WTC11 (cell line): ENCODE measurements around the gene MYCBPAP. TPM values are rescaled to one million over a fixed set of nuclear protein-coding genes. Genes with fewer than 3 reads are reported as not detected.

Experiments used
- ATAC-seq: fragments of 200-7000 bp; cut with Tn5 transposase; 2 replicates; pipeline ENCODE4 v1.10.0; 2021; ENCODE audit warnings: mild to moderate bottlenecking, moderate library complexity
- CTCF ChIA-PET: fragments of 300-600 bp; sonication (Branson Sonifier 250); formaldehyde crosslinking; loops from one replicate; lab custom pipeline; 2021; ENCODE audit warnings: antibody characterized with exemption; lab: Charles Lee
- POLR2A ChIA-PET: fragments of 350-600 bp; sonication (Branson Sonifier 250); formaldehyde crosslinking; loops from one replicate; lab custom pipeline; 2021; ENCODE audit warnings: antibody characterized with exemption; lab: Charles Lee
- DNase-seq: peaks from one replicate; pipeline ENCODE4 v3.0.0; 2021; ENCODE audit warnings: low spot score
- H3K27ac Mint-ChIP-seq: 2 replicates; pipeline ENCODE4 v1.8.0; 2021; ENCODE audit warnings: mixed read lengths
- H3K27me3 Mint-ChIP-seq: 2 replicates; pipeline ENCODE4 v1.8.0; 2021; ENCODE audit warnings: low read depth, mild to moderate bottlenecking, moderate library complexity, mixed read lengths
- H3K36me3 Mint-ChIP-seq: 2 replicates; pipeline ENCODE4 v1.8.0; 2021; ENCODE audit warnings: mixed read lengths
- H3K4me1 Mint-ChIP-seq: 2 replicates; pipeline ENCODE4 v1.8.0; 2022; ENCODE audit warnings: mixed read lengths
- H3K4me3 Mint-ChIP-seq: 2 replicates; pipeline ENCODE4 v1.8.0; 2021; ENCODE audit warnings: mild to moderate bottlenecking, moderate library complexity, mixed read lengths
- H3K9me3 Mint-ChIP-seq: 2 replicates; pipeline ENCODE4 v1.8.0; 2021; ENCODE audit warnings: mixed read lengths
- CREM ChIP-seq: sonication (generic); formaldehyde crosslinking; IDR thresholded peaks from 2 replicates; pipeline ENCODE4 v1.8.1; 2022; ENCODE audit warnings: mild to moderate bottlenecking, missing genetic modification reagents, moderate library complexity
- EMX1 ChIP-seq: fragments of 250-450 bp; sonication (Bioruptor Pico); IDR thresholded peaks from 2 replicates; pipeline ENCODE4 v1.8.0; 2021; ENCODE audit warnings: mild to moderate bottlenecking
- ESRRA ChIP-seq: sonication (generic); formaldehyde crosslinking; IDR thresholded peaks from 2 replicates; pipeline ENCODE4 v1.8.1; 2022; ENCODE audit warnings: mild to moderate bottlenecking, missing genetic modification reagents, borderline replicate concordance
- FOXP1 ChIP-seq: sonication (generic); formaldehyde crosslinking; IDR thresholded peaks from 2 replicates; pipeline ENCODE4 v1.8.0; 2022; ENCODE audit warnings: missing genetic modification reagents, mild to moderate bottlenecking, moderate library complexity, borderline replicate concordance
- HMGA2 ChIP-seq: fragments of 250-450 bp; sonication (Bioruptor Pico); IDR thresholded peaks from 2 replicates; pipeline ENCODE4 v1.4.0; 2021; ENCODE audit warnings: mild to moderate bottlenecking, moderate library complexity
- PRRX2 ChIP-seq: fragments of 250-450 bp; sonication (Bioruptor Pico); IDR thresholded peaks from 2 replicates; pipeline ENCODE4 v1.8.0; 2021; ENCODE audit warnings: mild to moderate bottlenecking
- SMAD4 ChIP-seq: sonication (generic); formaldehyde crosslinking; IDR thresholded peaks from 2 replicates; pipeline ENCODE4 v1.8.0; 2022; ENCODE audit warnings: mild to moderate bottlenecking, missing genetic modification reagents
- SOX15 ChIP-seq: fragments of 250-450 bp; sonication (Bioruptor Pico); IDR thresholded peaks from 2 replicates; pipeline ENCODE4 v1.9.0; 2021; ENCODE audit warnings: mild to moderate bottlenecking
- TEAD1 ChIP-seq: sonication (generic); formaldehyde crosslinking; IDR thresholded peaks from 2 replicates; pipeline ENCODE4 v1.8.0; 2022; ENCODE audit warnings: mild to moderate bottlenecking, missing genetic modification reagents
- ZNF317 ChIP-seq: sonication (generic); formaldehyde crosslinking; IDR thresholded peaks from 2 replicates; pipeline ENCODE4 v1.8.1; 2023; ENCODE audit warnings: low read depth, mild to moderate bottlenecking, moderate library complexity, missing genetic modification reagents, borderline replicate concordance
- ZNF396 ChIP-seq: fragments of 250-450 bp; sonication (Bioruptor Pico); IDR thresholded peaks from 2 replicates; pipeline ENCODE4 v1.8.0; 2021; ENCODE audit warnings: mild to moderate bottlenecking, moderate library complexity, borderline replicate concordance
- ZNF423 ChIP-seq: fragments of 250-450 bp; sonication (Bioruptor Pico); IDR thresholded peaks from 2 replicates; pipeline ENCODE4 v2.1.2; 2022; ENCODE audit warnings: mild to moderate bottlenecking, moderate library complexity
- ZNF671 ChIP-seq: fragments of 250-450 bp; sonication (Bioruptor Pico); IDR thresholded peaks from 2 replicates; pipeline ENCODE4 v1.8.0; 2021; ENCODE audit warnings: mild to moderate bottlenecking
- total RNA-seq: library from RNA; stranded (reverse); gene quantifications from 3 replicates; pipeline ENCODE4 v1.2.3, GENCODE V29; 2021
- TF ChIP-seq, protein P1 (sequence below): sonication (generic); formaldehyde crosslinking; IDR thresholded peaks from 2 replicates; pipeline ENCODE4 v1.8.0; 2023; ENCODE audit warnings: missing genetic modification reagents
- TF ChIP-seq, protein P2 (sequence below): sonication (generic); formaldehyde crosslinking; IDR thresholded peaks from 2 replicates; pipeline ENCODE4 v1.8.0; 2022; ENCODE audit warnings: mild to moderate bottlenecking, missing genetic modification reagents
- TF ChIP-seq, protein P3 (sequence below): fragments of 250-450 bp; sonication (Bioruptor Pico); IDR thresholded peaks from 2 replicates; pipeline ENCODE4 v1.9.0; 2021; ENCODE audit warnings: mild to moderate bottlenecking, borderline replicate concordance
- TF ChIP-seq, protein P4 (sequence below): sonication (generic); formaldehyde crosslinking; IDR thresholded peaks from 2 replicates; pipeline ENCODE4 v1.8.1; 2023; ENCODE audit warnings: mild to moderate bottlenecking, moderate library complexity, missing genetic modification reagents
- TF ChIP-seq, protein P5 (sequence below): fragments of 250-450 bp; sonication (Bioruptor Pico); IDR thresholded peaks from 2 replicates; pipeline ENCODE4 v2.1.2; 2022; ENCODE audit warnings: mild to moderate bottlenecking, moderate library complexity

The MYCBPAP gene
- total RNA-seq, 1 experiment from 2014 or later: 5.7 TPM

DNA sequence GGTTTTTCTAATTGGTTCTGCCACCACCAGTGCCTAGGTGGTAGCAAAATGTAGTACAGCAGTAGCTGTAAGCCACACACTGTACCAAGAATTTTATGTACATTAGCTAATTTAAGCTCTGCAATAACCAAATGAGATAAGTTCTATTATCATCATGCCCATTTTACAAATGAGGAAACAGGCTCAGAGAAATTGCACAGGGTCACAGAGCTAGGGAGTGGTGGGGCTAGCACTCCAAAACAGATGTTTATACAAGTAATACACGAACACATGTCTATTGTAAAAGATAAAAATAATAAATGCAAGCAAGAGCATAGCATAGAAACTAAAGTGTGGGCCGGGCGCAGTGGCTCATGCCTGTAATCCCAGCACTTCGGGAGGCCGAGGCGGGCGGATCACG, 16.0 kb upstream of the MYCBPAP start:
- no peak overlapping the region for H3K27ac Mint-ChIP-seq
- no peaks in the 10 kb centered on the region for H3K27me3 Mint-ChIP-seq
- no peaks in the 10 kb centered on the region for H3K36me3 Mint-ChIP-seq
- DNase-seq: no peak
- H3K4me1 Mint-ChIP-seq: no peaks in the 10 kb centered on the region
- POLR2A ChIA-PET: no interaction called here
- ATAC-seq: no peak
- CTCF ChIA-PET: interaction anchor here (0.6 to 1.8 kb wide), 3 partner anchors 8 to 12 kb away, joined by 3 to 6 read pairs (median 4); no protein-coding TSS in a partner anchor
- no peak overlapping the region for H3K4me3 Mint-ChIP-seq
- H3K9me3 Mint-ChIP-seq: no peaks in the 10 kb centered on the region
- TF ChIP-seq ZNF671 (CRISPR knock-in tag) (no peak), ZNF396 (no peak), FOXP1 (no peak), HMGA2 (CRISPR knock-in tag) (no peak), ESRRA (no peak), ZNF423 (CRISPR knock-in tag) (no peak), PRRX2 (CRISPR knock-in tag) (no peak), EMX1 (CRISPR knock-in tag) (no peak), SOX15 (CRISPR knock-in tag) (no peak)
- TF ChIP-seq, protein P1, sequence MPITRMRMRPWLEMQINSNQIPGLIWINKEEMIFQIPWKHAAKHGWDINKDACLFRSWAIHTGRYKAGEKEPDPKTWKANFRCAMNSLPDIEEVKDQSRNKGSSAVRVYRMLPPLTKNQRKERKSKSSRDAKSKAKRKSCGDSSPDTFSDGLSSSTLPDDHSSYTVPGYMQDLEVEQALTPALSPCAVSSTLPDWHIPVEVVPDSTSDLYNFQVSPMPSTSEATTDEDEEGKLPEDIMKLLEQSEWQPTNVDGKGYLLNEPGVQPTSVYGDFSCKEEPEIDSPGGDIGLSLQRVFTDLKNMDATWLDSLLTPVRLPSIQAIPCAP (CRISPR knock-in tag): no peak

DNA sequence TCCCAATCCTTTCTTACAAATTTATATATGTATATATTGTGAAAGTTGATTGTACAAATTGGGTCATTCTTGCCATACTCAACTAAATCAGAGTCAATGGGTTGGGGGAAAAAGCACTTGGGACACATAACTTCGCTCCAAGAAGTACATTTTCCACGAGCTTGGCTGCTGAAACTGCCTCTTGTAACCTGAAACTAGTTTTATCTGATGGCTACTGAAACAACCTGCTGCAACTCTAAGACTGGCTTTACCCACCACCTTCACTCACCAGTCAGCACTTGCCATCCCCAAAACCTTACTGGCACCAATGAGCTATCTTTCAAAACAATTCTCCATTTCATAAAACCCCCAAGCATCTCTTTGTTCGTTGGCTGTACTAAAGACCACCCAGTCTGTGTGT, 14.5 kb upstream of the MYCBPAP start:
- TF ChIP-seq, protein P2, sequence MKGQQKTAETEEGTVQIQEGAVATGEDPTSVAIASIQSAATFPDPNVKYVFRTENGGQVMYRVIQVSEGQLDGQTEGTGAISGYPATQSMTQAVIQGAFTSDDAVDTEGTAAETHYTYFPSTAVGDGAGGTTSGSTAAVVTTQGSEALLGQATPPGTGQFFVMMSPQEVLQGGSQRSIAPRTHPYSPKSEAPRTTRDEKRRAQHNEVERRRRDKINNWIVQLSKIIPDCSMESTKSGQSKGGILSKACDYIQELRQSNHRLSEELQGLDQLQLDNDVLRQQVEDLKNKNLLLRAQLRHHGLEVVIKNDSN: no peak
- TF ChIP-seq ZNF317 (CRISPR knock-in tag) (no peak), CREM (CRISPR knock-in tag) (no peak), EMX1 (CRISPR knock-in tag) (no peak), SMAD4 (CRISPR knock-in tag) (no peak), TEAD1 (no peak)
- TF ChIP-seq, protein P3, sequence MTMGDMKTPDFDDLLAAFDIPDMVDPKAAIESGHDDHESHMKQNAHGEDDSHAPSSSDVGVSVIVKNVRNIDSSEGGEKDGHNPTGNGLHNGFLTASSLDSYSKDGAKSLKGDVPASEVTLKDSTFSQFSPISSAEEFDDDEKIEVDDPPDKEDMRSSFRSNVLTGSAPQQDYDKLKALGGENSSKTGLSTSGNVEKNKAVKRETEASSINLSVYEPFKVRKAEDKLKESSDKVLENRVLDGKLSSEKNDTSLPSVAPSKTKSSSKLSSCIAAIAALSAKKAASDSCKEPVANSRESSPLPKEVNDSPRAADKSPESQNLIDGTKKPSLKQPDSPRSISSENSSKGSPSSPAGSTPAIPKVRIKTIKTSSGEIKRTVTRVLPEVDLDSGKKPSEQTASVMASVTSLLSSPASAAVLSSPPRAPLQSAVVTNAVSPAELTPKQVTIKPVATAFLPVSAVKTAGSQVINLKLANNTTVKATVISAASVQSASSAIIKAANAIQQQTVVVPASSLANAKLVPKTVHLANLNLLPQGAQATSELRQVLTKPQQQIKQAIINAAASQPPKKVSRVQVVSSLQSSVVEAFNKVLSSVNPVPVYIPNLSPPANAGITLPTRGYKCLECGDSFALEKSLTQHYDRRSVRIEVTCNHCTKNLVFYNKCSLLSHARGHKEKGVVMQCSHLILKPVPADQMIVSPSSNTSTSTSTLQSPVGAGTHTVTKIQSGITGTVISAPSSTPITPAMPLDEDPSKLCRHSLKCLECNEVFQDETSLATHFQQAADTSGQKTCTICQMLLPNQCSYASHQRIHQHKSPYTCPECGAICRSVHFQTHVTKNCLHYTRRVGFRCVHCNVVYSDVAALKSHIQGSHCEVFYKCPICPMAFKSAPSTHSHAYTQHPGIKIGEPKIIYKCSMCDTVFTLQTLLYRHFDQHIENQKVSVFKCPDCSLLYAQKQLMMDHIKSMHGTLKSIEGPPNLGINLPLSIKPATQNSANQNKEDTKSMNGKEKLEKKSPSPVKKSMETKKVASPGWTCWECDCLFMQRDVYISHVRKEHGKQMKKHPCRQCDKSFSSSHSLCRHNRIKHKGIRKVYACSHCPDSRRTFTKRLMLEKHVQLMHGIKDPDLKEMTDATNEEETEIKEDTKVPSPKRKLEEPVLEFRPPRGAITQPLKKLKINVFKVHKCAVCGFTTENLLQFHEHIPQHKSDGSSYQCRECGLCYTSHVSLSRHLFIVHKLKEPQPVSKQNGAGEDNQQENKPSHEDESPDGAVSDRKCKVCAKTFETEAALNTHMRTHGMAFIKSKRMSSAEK: no peak
- TF ChIP-seq, protein P4, sequence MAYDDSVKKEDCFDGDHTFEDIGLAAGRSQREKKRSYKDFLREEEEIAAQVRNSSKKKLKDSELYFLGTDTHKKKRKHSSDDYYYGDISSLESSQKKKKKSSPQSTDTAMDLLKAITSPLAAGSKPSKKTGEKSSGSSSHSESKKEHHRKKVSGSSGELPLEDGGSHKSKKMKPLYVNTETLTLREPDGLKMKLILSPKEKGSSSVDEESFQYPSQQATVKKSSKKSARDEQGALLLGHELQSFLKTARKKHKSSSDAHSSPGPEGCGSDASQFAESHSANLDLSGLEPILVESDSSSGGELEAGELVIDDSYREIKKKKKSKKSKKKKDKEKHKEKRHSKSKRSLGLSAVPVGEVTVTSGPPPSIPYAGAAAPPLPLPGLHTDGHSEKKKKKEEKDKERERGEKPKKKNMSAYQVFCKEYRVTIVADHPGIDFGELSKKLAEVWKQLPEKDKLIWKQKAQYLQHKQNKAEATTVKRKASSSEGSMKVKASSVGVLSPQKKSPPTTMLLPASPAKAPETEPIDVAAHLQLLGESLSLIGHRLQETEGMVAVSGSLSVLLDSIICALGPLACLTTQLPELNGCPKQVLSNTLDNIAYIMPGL (CRISPR knock-in tag): no peak
- TF ChIP-seq, protein P5, sequence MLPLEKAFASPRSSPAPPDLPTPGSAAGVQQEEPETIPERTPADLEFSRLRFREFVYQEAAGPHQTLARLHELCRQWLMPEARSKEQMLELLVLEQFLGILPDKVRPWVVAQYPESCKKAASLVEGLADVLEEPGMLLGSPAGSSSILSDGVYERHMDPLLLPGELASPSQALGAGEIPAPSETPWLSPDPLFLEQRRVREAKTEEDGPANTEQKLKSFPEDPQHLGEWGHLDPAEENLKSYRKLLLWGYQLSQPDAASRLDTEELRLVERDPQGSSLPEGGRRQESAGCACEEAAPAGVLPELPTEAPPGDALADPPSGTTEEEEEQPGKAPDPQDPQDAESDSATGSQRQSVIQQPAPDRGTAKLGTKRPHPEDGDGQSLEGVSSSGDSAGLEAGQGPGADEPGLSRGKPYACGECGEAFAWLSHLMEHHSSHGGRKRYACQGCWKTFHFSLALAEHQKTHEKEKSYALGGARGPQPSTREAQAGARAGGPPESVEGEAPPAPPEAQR (CRISPR knock-in tag): no peak
- ChIA-PET POLR2A (no interaction called here), CTCF (interaction anchor here (0.7 to 1.5 kb wide), 3 partner anchors 19 to 96 kb away, joined by 3 to 9 read pairs (median 3); partner anchors contain the start of gene LRRC59)
- H3K4me3 Mint-ChIP-seq: no peak overlapping the region
- no peak overlapping the region for H3K27ac Mint-ChIP-seq
- ATAC-seq (no peak), DNase-seq (no peak)
- H3K36me3 Mint-ChIP-seq: no peaks in the 10 kb centered on the region
- H3K27me3 Mint-ChIP-seq: no peaks in the 10 kb centered on the region
- H3K4me1 Mint-ChIP-seq: no peaks in the 10 kb centered on the region
- H3K9me3 Mint-ChIP-seq: no peaks in the 10 kb centered on the region
